ENCODE measurements around the gene MAPK1.
"Not testable (repeated sequence)": the region's sequence is repeated elsewhere in the genome, so short reads cannot be mapped to it uniquely, and the experiment has no call there.

- TF ChIP-seq POLR2AphosphoS5, POLR2A (IDR thresholded peaks at IDR 0.05): not testable (repeated sequence)
These were observed 76.4 kb downstream of the MAPK1 start for GRCh38 chr22:21790849-21791610.

Measured in upper lobe of left lung (tissue), 4 donors.